Keratinocyte (primary cell): ENCODE results near the gene EGLN3. TPM values are rescaled to one million over a fixed set of nuclear protein-coding genes. Genes with fewer than 3 reads are reported as not detected.

Experiments used
- DNase-seq: peaks from one replicate; pipeline ENCODE4 v3.0.0-alpha.2; 2011; ENCODE audit warnings: low read depth, missing footprints, low spot score
- FAIRE-seq: peaks from 2 replicates; lab custom pipeline; 2011; peaks lifted over from hg19 to GRCh38; lab: Jason Lieb, UNC
- H2AFZ ChIP-seq: 2 replicates; pipeline ENCODE4 v1.6.0; 2012; ENCODE audit warnings: low read length, control low read depth, inconsistent platforms; ENCODE audit not compliant: control insufficient read depth
- H3K27ac ChIP-seq: 2 replicates; pipeline ENCODE4 v1.5.1; 2011; ENCODE audit warnings: low read length; ENCODE audit not compliant: control insufficient read depth, insufficient read depth
- H3K27me3 ChIP-seq: 3 replicates; pipeline ENCODE4 v1.6.0; 2011; ENCODE audit warnings: low read length; ENCODE audit not compliant: control insufficient read depth, insufficient read depth; ENCODE audit errors: extremely low read depth
- H3K36me3 ChIP-seq, 2 experiments: 2 replicates in 1 of 2; 3 replicates in 1 of 2; pipeline ENCODE4 v1.5.1; 2011; ENCODE audit warnings: low read length in 2 of 2, mild to moderate bottlenecking in 1 of 2; ENCODE audit not compliant: control insufficient read depth in 2 of 2, insufficient read depth in 2 of 2; ENCODE audit errors: extremely low read depth in 1 of 2
- H3K4me1 ChIP-seq: 3 replicates; pipeline ENCODE4 v1.5.1; 2011; ENCODE audit warnings: low read length; ENCODE audit not compliant: control insufficient read depth, insufficient read depth; ENCODE audit errors: extremely low read depth
- H3K4me2 ChIP-seq: 3 replicates; pipeline ENCODE4 v1.6.0; 2011; ENCODE audit warnings: low read depth, low read length; ENCODE audit not compliant: control insufficient read depth, insufficient read depth; ENCODE audit errors: extremely low read depth
- H3K4me3 ChIP-seq, 3 experiments: fragments of 200-600 bp in 1 of 3; sonication (generic) in 1 of 3; 2 replicates in 2 of 3; 3 replicates in 1 of 3; pipeline ENCODE4 v1.5.1; 2011 to 2016; ENCODE audit warnings: low read length in 3 of 3, mild to moderate bottlenecking in 3 of 3, control low read depth in 2 of 3, inconsistent platforms in 1 of 3, low read depth in 1 of 3, mixed read lengths in 1 of 3, mixed run types in 1 of 3, moderate library complexity in 1 of 3; ENCODE audit not compliant: control insufficient read depth in 2 of 3, insufficient read depth in 2 of 3; ENCODE audit errors: extremely low read depth in 1 of 3
- H3K79me2 ChIP-seq: 2 replicates; pipeline ENCODE4 v1.6.0; 2012; ENCODE audit warnings: low read length; ENCODE audit not compliant: control insufficient read depth, insufficient read depth
- H3K9ac ChIP-seq: 3 replicates; pipeline ENCODE4 v1.6.0; 2011; ENCODE audit warnings: low read length; ENCODE audit not compliant: control insufficient read depth, insufficient read depth; ENCODE audit errors: extremely low read depth
- H3K9me1 ChIP-seq: 3 replicates; pipeline ENCODE4 v1.6.0; 2011; ENCODE audit warnings: low read length; ENCODE audit not compliant: control insufficient read depth, insufficient read depth; ENCODE audit errors: extremely low read depth
- H3K9me3 ChIP-seq: 2 replicates; pipeline ENCODE4 v1.5.1; 2012; ENCODE audit warnings: low read depth, low read length; ENCODE audit not compliant: control insufficient read depth
- H4K20me1 ChIP-seq: 3 replicates; pipeline ENCODE4 v1.6.0; 2011; ENCODE audit warnings: low read length; ENCODE audit not compliant: control insufficient read depth, insufficient read depth; ENCODE audit errors: extremely low read depth
- CTCF ChIP-seq, 3 experiments: IDR thresholded peaks in 1 of 3; conservative IDR thresholded peaks in 1 of 3; optimal IDR thresholded peaks in 1 of 3; 2 replicates in 2 of 3; 3 replicates in 1 of 3; pipeline versions ENCODE3 to v1.5.1; 2011; ENCODE audit warnings: low read length in 3 of 3, mild to moderate bottlenecking in 3 of 3, moderate library complexity in 2 of 3, control low read depth in 1 of 3, inconsistent platforms in 1 of 3; ENCODE audit not compliant: insufficient read depth in 2 of 3; ENCODE audit errors: extremely low read depth in 1 of 3
- EZH2 ChIP-seq: IDR thresholded peaks from one replicate; pipeline ENCODE4 v1.6.1; 2012; ENCODE audit warnings: inconsistent platforms, mild to moderate bottlenecking, low read length, moderate library complexity
- dilution Hi-C: fragments of 300-500 bp; cut with MboI; formaldehyde crosslinking; loops from one replicate; pipeline ENCODE4 v1.7.0; 2020; ENCODE audit warnings: low sequenced_read_pairs; ENCODE audit not compliant: extremely low pct_ligation_motif_present
- polyA plus RNA-seq, 5 experiments: library from polyadenylated mRNA; depleted of rRNA in 3 of 5; stranded (reverse) in 3 of 5; stranded (forward) in 1 of 5; unstranded in 1 of 5; fragments of >200 nt; gene quantifications; 1 replicate in 1 of 5; 2 replicates in 3 of 5; 3 replicates in 1 of 5; pipeline versions ENCODE4 v1.2.1 to v1.2.3, GENCODE V29; 2011 to 2012; ENCODE audit warnings: missing spikeins in 2 of 5, low read depth in 1 of 5, low replicate concordance in 1 of 5

Gene EGLN3
- polyA plus RNA-seq, 1 donor (not counting 4 experiments of a cell fraction or from before 2014, with no cell fraction given) = 9.3 TPM

- Histone ChIP-seq H4K20me1 (no peaks in the 10 kb centered on the region), H2AFZ (no peak overlapping the region), H3K36me3 (no peaks in the 10 kb centered on the region), H3K27ac (no peak overlapping the region), H3K79me2 (no peaks in the 10 kb centered on the region), H3K27me3 (no peaks in the 10 kb centered on the region), H3K4me3 (no peak overlapping the region), H3K4me1 (no peaks in the 10 kb centered on the region), H3K9ac (no peak overlapping the region), H3K9me3 (no peaks in the 10 kb centered on the region), H3K9me1 (no peaks in the 10 kb centered on the region), H3K4me2 (no peak overlapping the region)
- DNase-seq (no peak), FAIRE-seq (no peak)
- dilution Hi-C loops = no loop called here
- TF ChIP-seq EZH2 (no peak), CTCF (optimal IDR thresholded peaks at IDR 0.05 in 1 of 3, IDR thresholded peaks at IDR 0.05 in 1 of 3, conservative IDR thresholded peaks at IDR 0.05 in 1 of 3; ENCODE audit: extremely low read depth in 1 of 3, insufficient read depth in 2 of 3, low read length in 3 of 3) (no peak)
Observed at GRCh38 chr14:33966276-33966675, 15.4 kb upstream of the EGLN3 start.

GRCh38 chr14:33964599-33965317 lies 13.9 kb upstream of the EGLN3 start:
- DNase-seq (no peak), FAIRE-seq (no peak)
- Histone ChIP-seq H3K4me2 (no peak overlapping the region), H3K9ac (no peak overlapping the region), H3K27me3 (no peaks in the 10 kb centered on the region), H3K79me2 (no peaks in the 10 kb centered on the region), H3K4me3 (no peak overlapping the region), H3K9me3 (no peaks in the 10 kb centered on the region), H4K20me1 (no peaks in the 10 kb centered on the region), H3K27ac (no peak overlapping the region), H3K9me1 (no peaks in the 10 kb centered on the region), H3K4me1 (no peaks in the 10 kb centered on the region), H3K36me3 (no peaks in the 10 kb centered on the region), H2AFZ (no peak overlapping the region)
- TF ChIP-seq CTCF (optimal IDR thresholded peaks at IDR 0.05 in 1 of 3, IDR thresholded peaks at IDR 0.05 in 1 of 3, conservative IDR thresholded peaks at IDR 0.05 in 1 of 3; ENCODE audit: extremely low read depth in 1 of 3, insufficient read depth in 2 of 3, low read length in 3 of 3) (no peak), EZH2 (no peak)
- dilution Hi-C loops = no loop called here
